ENCODE data around the gene SRL. TPM values are rescaled to one million over a fixed set of nuclear protein-coding genes. Genes with fewer than 3 reads are reported as not detected.

SRL gene
- total RNA-seq, 2 donors from 2014 or later = not detected

- Histone ChIP-seq H3K4me3 (no peak overlapping the region), H3K36me3 (replicated peaks in 1 of 2; ENCODE audit: insufficient read depth in 1 of 2, low read depth in 2 of 2) (no peaks in the 10 kb centered on the region), H3K27me3 (no peaks in the 10 kb centered on the region), H3K27ac (no peak overlapping the region), H3K9me3 (no peaks in the 10 kb centered on the region), H3K4me1 (peaks cover 7% of the 10 kb centered on the region)
- TF ChIP-seq POLR2A (IDR thresholded peaks at IDR 0.05) = no peak
- no peak for TF ChIP-seq CTCF (IDR thresholded peaks at IDR 0.05)
- DNase-seq = no peak
- intact Hi-C loops (cut with DNase I) = no loop called here
- 71 to 88% methylated on average over 7 to 9 of the region's 9 CpGs for WGBS, 2 donors
- ATAC-seq = no peak
Observed at GRCh38 chr16:4204521-4204920, 37.4 kb downstream of the SRL start.

- H3K4me3 ChIP-seq = no peak overlapping the region
- intact Hi-C loops (cut with DNase I) = no loop called here
- ATAC-seq (no peak), DNase-seq (no peak)
- no peaks in the 10 kb centered on the region for H3K27me3 ChIP-seq
- 92 to 93% methylated on average over 9 to 10 of the region's 11 CpGs for WGBS, 2 donors
- no peaks in the 10 kb centered on the region for H3K36me3 ChIP-seq (replicated peaks in 1 of 2; ENCODE audit: insufficient read depth in 1 of 2, low read depth in 2 of 2)
- H3K9me3 ChIP-seq = no peaks in the 10 kb centered on the region
- peaks cover 7% of the 10 kb centered on the region for H3K4me1 ChIP-seq
- no peak overlapping the region for H3K27ac ChIP-seq
- TF ChIP-seq POLR2A (IDR thresholded peaks at IDR 0.05) (no peak), CTCF (IDR thresholded peaks at IDR 0.05) (no peak)
Observed at GRCh38 chr16:4203748-4204147, 38.1 kb downstream of the SRL start.

GRCh38 chr16:4202615-4203345 is 39.1 kb downstream of the SRL start:
- H3K9me3 ChIP-seq = no peaks in the 10 kb centered on the region
- WGBS, 2 donors = 81 to 82% methylated on average over 19 to 21 of the region's 21 CpGs
- no peaks in the 10 kb centered on the region for H3K27me3 ChIP-seq
- ATAC-seq (no peak), DNase-seq (no peak)
- TF ChIP-seq POLR2A (IDR thresholded peaks at IDR 0.05) (no peak), CTCF (IDR thresholded peaks at IDR 0.05) (no peak)
- intact Hi-C loops (cut with DNase I) = no loop called here
- no peak overlapping the region for H3K27ac ChIP-seq
- H3K4me1 ChIP-seq = peaks cover 7% of the 10 kb centered on the region
- no peaks in the 10 kb centered on the region for H3K36me3 ChIP-seq (replicated peaks in 1 of 2; ENCODE audit: insufficient read depth in 1 of 2, low read depth in 2 of 2)
- no peak overlapping the region for H3K4me3 ChIP-seq

GRCh38 chr16:4200781-4201137 is 41.1 kb downstream of the SRL start:
- DNase-seq (no peak), ATAC-seq (no peak)
- 85 to 88% methylated on average over 1 of the region's 1 CpG for WGBS, 2 donors
- Histone ChIP-seq H3K4me1 (peaks cover 7% of the 10 kb centered on the region), H3K27ac (no peak overlapping the region), H3K27me3 (no peaks in the 10 kb centered on the region), H3K9me3 (no peaks in the 10 kb centered on the region), H3K4me3 (no peak overlapping the region), H3K36me3 (replicated peaks in 1 of 2; ENCODE audit: insufficient read depth in 1 of 2, low read depth in 2 of 2) (no peaks in the 10 kb centered on the region)
- TF ChIP-seq CTCF (IDR thresholded peaks at IDR 0.05) (no peak), POLR2A (IDR thresholded peaks at IDR 0.05) (no peak)
- intact Hi-C loops (cut with DNase I) = no loop called here

All from body of pancreas (tissue), 4 donors.